ENCODE measurements around the gene KRT34. TPM values are rescaled to one million over a fixed set of nuclear protein-coding genes. Genes with fewer than 3 reads are reported as not detected.

Gene KRT34
- total and polyA plus RNA-seq, 9 donors, result not detected

GRCh38 chr17:41392278-41392677, 10.2 kb upstream of the KRT34 start:
- Histone ChIP-seq H3K9me3 (no peaks in the 10 kb centered on the region), H3K27ac (no peak overlapping the region), H3K36me3 (no peaks in the 10 kb centered on the region), H3K4me3 (no peak overlapping the region), H3K4me1 (ENCODE audit: insufficient read depth) (peaks cover 14% of the 10 kb centered on the region), H3K27me3 (no peaks in the 10 kb centered on the region)
- intact Hi-C loops (cut with DNase I), result loop anchor here in 1 of 4 donors (10.0 kb wide), 1 partner anchor 487 kb away; no protein-coding TSS in a partner anchor
- DNase-seq, result no peak
- WGBS, 3 donors, result 64 to 81% (median 73%) methylated on average over 1 of the region's 1 CpG
- TF ChIP-seq EP300 (IDR thresholded peaks at IDR 0.05) (no peak), POLR2A (IDR thresholded peaks at IDR 0.05) (no peak), CTCF (IDR thresholded peaks at IDR 0.05) (no peak)

GRCh38 chr17:41391535-41391934, 9.4 kb upstream of the KRT34 start:
- intact Hi-C loops (cut with DNase I), result loop anchor here in 1 of 4 donors (10.0 kb wide), 1 partner anchor 487 kb away; no protein-coding TSS in a partner anchor
- Histone ChIP-seq H3K4me1 (ENCODE audit: insufficient read depth) (peaks cover 14% of the 10 kb centered on the region), H3K27me3 (no peaks in the 10 kb centered on the region), H3K36me3 (no peaks in the 10 kb centered on the region), H3K4me3 (no peak overlapping the region), H3K27ac (no peak overlapping the region), H3K9me3 (no peaks in the 10 kb centered on the region)
- TF ChIP-seq POLR2A (IDR thresholded peaks at IDR 0.05) (no peak), EP300 (IDR thresholded peaks at IDR 0.05) (no peak), CTCF (IDR thresholded peaks at IDR 0.05) (no peak)
- WGBS, 3 donors, result 63 to 78% (median 72%) methylated on average over 2 of the region's 2 CpGs
- no peak for DNase-seq

- Histone ChIP-seq H3K9me3 (no peaks in the 10 kb centered on the region), H3K4me1 (ENCODE audit: insufficient read depth) (peaks cover 14% of the 10 kb centered on the region), H3K27ac (no peak overlapping the region), H3K4me3 (no peak overlapping the region), H3K36me3 (no peaks in the 10 kb centered on the region), H3K27me3 (no peaks in the 10 kb centered on the region)
- intact Hi-C loops (cut with DNase I), result loop anchor here in 1 of 4 donors (10.0 kb wide), 1 partner anchor 486 kb away; no protein-coding TSS in a partner anchor
- no peak for DNase-seq
- WGBS, 3 donors, result 45 to 61% (median 52%) methylated on average over 7 of the region's 7 CpGs
- TF ChIP-seq CTCF (IDR thresholded peaks at IDR 0.05) (no peak), POLR2A (IDR thresholded peaks at IDR 0.05) (no peak), EP300 (IDR thresholded peaks at IDR 0.05) (no peak)
Observed at GRCh38 chr17:41390411-41390938, 8.4 kb upstream of the KRT34 start.

- H3K4me1 ChIP-seq (ENCODE audit: insufficient read depth), result peaks cover 1% of the 10 kb centered on the region
- H3K4me3 ChIP-seq, result no peak overlapping the region
- H3K27ac ChIP-seq, result no peak overlapping the region
- no peaks in the 10 kb centered on the region for H3K36me3 ChIP-seq
- no peak for DNase-seq
- no peaks in the 10 kb centered on the region for H3K9me3 ChIP-seq
- H3K27me3 ChIP-seq, result no peaks in the 10 kb centered on the region
- intact Hi-C loops (cut with DNase I), result no loop called here
- TF ChIP-seq POLR2A (IDR thresholded peaks at IDR 0.05), result no peak
- no peak for TF ChIP-seq EP300 (IDR thresholded peaks at IDR 0.05)
- TF ChIP-seq CTCF (IDR thresholded peaks at IDR 0.05), result no peak
- 79 to 82% (median 82%) methylated on average over 4 of the region's 4 CpGs for WGBS, 3 donors
Observed at GRCh38 chr17:41387670-41388069, 5.6 kb upstream of the KRT34 start.

Measured in ovary (tissue), 9 donors.